ENCODE results near the gene PDE7B.

PDE7B gene

DNA sequence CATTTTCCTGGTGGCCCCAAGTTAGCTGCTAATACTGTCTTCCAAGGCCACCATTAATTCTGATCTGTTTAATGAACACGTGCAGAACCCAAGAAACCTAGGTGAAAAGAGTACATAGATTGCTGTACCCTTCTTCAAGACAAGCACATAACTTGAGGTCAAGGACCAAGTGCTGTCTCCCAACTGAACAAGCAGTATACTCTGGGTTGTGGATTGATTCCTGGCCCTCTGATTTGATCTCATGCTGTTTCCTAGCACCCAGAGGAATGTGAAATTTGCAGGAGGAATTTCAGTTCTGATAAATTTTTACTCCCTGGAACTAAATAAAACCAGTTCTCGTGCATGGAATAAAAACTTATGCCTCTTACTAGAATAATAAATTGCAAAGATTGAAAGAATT, 323.0 kb downstream of the PDE7B start:
- peaks cover 32% of the 10 kb centered on the region for H3K27me3 Mint-ChIP-seq
- H3K27ac Mint-ChIP-seq (ENCODE audit: low read depth): no peak overlapping the region
- ATAC-seq (replicated peaks; ENCODE audit: extremely low read depth, poor library complexity, severe bottlenecking): no peak
- H3K9me3 Mint-ChIP-seq: no peaks in the 10 kb centered on the region
- H3K36me3 Mint-ChIP-seq (ENCODE audit: insufficient read depth): no peaks in the 10 kb centered on the region
- no peak for DNase-seq (ENCODE audit: low spot score in 2 of 2)
- no peak overlapping the region for H3K4me3 Mint-ChIP-seq
- H3K4me1 Mint-ChIP-seq: no peaks in the 10 kb centered on the region

- H3K4me1 Mint-ChIP-seq: no peaks in the 10 kb centered on the region
- ATAC-seq (replicated peaks; ENCODE audit: extremely low read depth, poor library complexity, severe bottlenecking): no peak
- H3K27ac Mint-ChIP-seq (ENCODE audit: low read depth): no peak overlapping the region
- peaks cover 32% of the 10 kb centered on the region for H3K27me3 Mint-ChIP-seq
- H3K36me3 Mint-ChIP-seq (ENCODE audit: insufficient read depth): no peaks in the 10 kb centered on the region
- H3K9me3 Mint-ChIP-seq: no peaks in the 10 kb centered on the region
- H3K4me3 Mint-ChIP-seq: no peak overlapping the region
- no peak for DNase-seq (ENCODE audit: low spot score in 2 of 2)
These were observed 324.4 kb downstream of the PDE7B start for GRCh38 chr6:136175873-136176272.

GRCh38 chr6:136178749-136179148, 327.2 kb downstream of the PDE7B start:
- H3K4me1 Mint-ChIP-seq: no peaks in the 10 kb centered on the region
- no peak overlapping the region for H3K27ac Mint-ChIP-seq (ENCODE audit: low read depth)
- no peak overlapping the region for H3K4me3 Mint-ChIP-seq

DNA sequence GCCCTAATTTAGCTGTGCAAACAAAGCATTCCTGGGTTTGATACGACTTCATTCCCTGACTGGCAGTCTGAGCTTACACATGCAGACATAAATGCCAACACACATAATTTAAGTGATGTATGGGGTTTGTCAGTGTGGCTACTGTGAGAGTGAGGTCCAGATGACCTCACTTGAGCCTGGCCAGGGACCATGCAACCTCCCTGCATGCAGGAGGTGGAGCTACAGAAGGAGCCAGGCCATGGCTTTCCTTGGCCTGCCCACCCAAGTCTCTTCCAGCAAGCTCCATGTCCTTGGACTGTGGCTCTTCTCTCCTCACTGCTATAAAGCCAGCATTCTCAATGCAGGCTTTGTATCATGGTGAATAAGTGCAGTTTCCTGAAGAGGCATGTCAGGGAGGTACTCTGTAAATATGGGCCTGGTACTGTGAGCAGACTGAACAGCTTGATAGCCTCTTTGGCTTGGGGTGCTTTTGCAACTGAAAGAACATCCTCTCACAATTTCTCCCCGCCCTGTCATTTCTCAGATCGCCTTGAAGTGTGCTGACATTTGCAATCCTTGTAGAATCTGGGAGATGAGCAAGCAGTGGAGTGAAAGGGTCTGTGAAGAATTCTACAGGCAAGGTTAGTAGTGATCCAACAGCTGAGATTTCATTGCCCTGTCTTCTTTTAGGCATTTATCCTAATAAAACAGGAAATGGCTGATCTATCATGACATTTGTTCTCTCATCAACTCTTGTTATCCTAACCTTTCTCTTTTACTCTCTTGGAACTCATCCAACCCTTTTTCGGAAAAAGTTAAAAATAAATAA, 329.4 kb downstream of the PDE7B start:
- no peak overlapping the region for H3K27ac Mint-ChIP-seq (ENCODE audit: low read depth)
- H3K9me3 Mint-ChIP-seq: no peaks in the 10 kb centered on the region
- no peaks in the 10 kb centered on the region for H3K36me3 Mint-ChIP-seq (ENCODE audit: insufficient read depth)
- DNase-seq (ENCODE audit: low spot score in 2 of 2) (no peak), ATAC-seq (replicated peaks; ENCODE audit: extremely low read depth, poor library complexity, severe bottlenecking) (no peak)
- H3K4me1 Mint-ChIP-seq: no peaks in the 10 kb centered on the region
- H3K27me3 Mint-ChIP-seq: peaks cover 32% of the 10 kb centered on the region
- H3K4me3 Mint-ChIP-seq: no peak overlapping the region

More at GRCh38 chr6:136178749-136179148, 327.2 kb downstream of the PDE7B start:
- ATAC-seq (replicated peaks; ENCODE audit: extremely low read depth, poor library complexity, severe bottlenecking): no peak
- no peak for DNase-seq (ENCODE audit: low spot score in 2 of 2)
- Mint-ChIP-seq H3K9me3 (no peaks in the 10 kb centered on the region), H3K27me3 (peaks cover 26% of the 10 kb centered on the region), H3K36me3 (ENCODE audit: insufficient read depth) (no peaks in the 10 kb centered on the region)

- H3K27me3 Mint-ChIP-seq: peaks cover 32% of the 10 kb centered on the region
- ATAC-seq (replicated peaks; ENCODE audit: extremely low read depth, poor library complexity, severe bottlenecking) (no peak), DNase-seq (ENCODE audit: low spot score in 2 of 2) (no peak)
- no peak overlapping the region for H3K4me3 Mint-ChIP-seq
- no peak overlapping the region for H3K27ac Mint-ChIP-seq (ENCODE audit: low read depth)
- H3K36me3 Mint-ChIP-seq (ENCODE audit: insufficient read depth): no peaks in the 10 kb centered on the region
- H3K9me3 Mint-ChIP-seq: no peaks in the 10 kb centered on the region
- H3K4me1 Mint-ChIP-seq: no peaks in the 10 kb centered on the region
These were observed 330.0 kb downstream of the PDE7B start for GRCh38 chr6:136181512-136181833.

DNA sequence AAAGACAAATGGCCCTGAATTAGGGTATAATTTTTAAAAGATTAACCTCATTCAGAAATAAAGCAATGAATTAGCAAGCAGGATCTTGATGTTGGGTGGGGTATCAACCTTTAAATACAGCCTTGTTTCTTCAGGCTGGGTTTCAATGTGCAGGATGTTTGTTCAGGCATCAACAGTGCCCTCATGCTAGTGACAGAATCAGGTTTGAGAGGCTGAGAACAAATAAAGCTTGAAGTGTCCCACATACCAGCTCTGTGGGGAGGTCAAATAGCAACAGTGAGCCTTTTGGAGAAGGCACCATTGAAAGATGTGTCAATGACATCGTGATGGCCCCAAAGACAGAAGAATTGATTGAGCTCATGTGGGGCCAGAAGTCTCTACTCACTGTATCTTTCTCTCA, 330.4 kb downstream of the PDE7B start:
- Mint-ChIP-seq H3K27ac (ENCODE audit: low read depth) (no peak overlapping the region), H3K4me1 (no peaks in the 10 kb centered on the region), H3K36me3 (ENCODE audit: insufficient read depth) (no peaks in the 10 kb centered on the region), H3K4me3 (no peak overlapping the region), H3K27me3 (peaks cover 31% of the 10 kb centered on the region), H3K9me3 (no peaks in the 10 kb centered on the region)
- DNase-seq (ENCODE audit: low spot score in 2 of 2): no peak
- ATAC-seq (replicated peaks; ENCODE audit: extremely low read depth, poor library complexity, severe bottlenecking): no peak

- DNase-seq (ENCODE audit: low spot score in 2 of 2): no peak
- ATAC-seq (replicated peaks; ENCODE audit: extremely low read depth, poor library complexity, severe bottlenecking): no peak
- Mint-ChIP-seq H3K9me3 (no peaks in the 10 kb centered on the region), H3K27me3 (peaks cover 16% of the 10 kb centered on the region), H3K4me3 (no peak overlapping the region), H3K27ac (ENCODE audit: low read depth) (no peak overlapping the region), H3K36me3 (ENCODE audit: insufficient read depth) (no peaks in the 10 kb centered on the region), H3K4me1 (no peaks in the 10 kb centered on the region)
These were observed 333.2 kb downstream of the PDE7B start for GRCh38 chr6:136184738-136185137.

DNA sequence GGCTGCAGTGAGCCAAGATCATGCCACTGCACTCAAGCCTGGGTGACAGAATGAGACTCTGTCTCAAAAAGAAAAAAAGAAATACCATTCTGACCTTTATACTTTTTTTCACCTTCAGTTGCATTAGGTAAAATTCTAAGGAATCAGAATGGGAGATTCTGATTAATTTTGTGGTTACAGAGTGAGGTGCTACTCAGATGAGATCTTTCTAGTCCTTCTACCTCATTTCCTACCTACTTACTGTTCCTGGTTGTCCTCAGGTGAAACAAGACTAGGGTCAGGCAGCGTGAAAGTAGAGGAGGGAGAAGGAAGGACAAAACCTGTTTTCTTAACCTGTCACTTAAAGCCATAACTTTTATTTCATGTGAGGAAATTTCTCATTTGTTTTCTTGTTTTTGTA, 334.9 kb downstream of the PDE7B start:
- no peak for DNase-seq (ENCODE audit: low spot score in 2 of 2)
- no peaks in the 10 kb centered on the region for H3K9me3 Mint-ChIP-seq
- no peak overlapping the region for H3K27ac Mint-ChIP-seq (ENCODE audit: low read depth)
- no peaks in the 10 kb centered on the region for H3K36me3 Mint-ChIP-seq (ENCODE audit: insufficient read depth)
- H3K4me3 Mint-ChIP-seq: no peak overlapping the region
- peaks cover 30% of the 10 kb centered on the region for H3K27me3 Mint-ChIP-seq
- no peak for ATAC-seq (replicated peaks; ENCODE audit: extremely low read depth, poor library complexity, severe bottlenecking)
- no peaks in the 10 kb centered on the region for H3K4me1 Mint-ChIP-seq

DNA sequence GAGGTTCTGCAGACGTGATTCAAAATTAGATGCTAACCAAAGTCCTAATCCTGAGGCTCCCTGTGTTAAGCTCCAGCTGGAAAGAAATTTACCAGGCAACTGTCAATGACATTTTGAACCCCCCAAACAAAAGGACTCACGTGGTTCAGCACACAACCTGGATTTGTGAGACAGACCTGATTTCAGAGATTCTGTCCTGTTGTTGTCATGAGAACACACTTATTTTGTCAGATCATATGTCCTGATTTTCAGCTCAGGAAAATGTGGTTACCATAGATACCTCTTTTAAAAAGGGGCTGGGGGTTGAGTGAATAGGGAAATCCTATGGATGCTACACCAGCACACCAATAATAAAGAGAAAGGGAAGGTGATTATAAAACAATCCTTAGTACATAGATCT, 337.0 kb downstream of the PDE7B start:
- H3K4me3 Mint-ChIP-seq: no peak overlapping the region
- DNase-seq (ENCODE audit: low spot score in 2 of 2) (no peak), ATAC-seq (replicated peaks; ENCODE audit: extremely low read depth, poor library complexity, severe bottlenecking) (no peak)
- no peaks in the 10 kb centered on the region for H3K4me1 Mint-ChIP-seq
- no peaks in the 10 kb centered on the region for H3K36me3 Mint-ChIP-seq (ENCODE audit: insufficient read depth)
- H3K27ac Mint-ChIP-seq (ENCODE audit: low read depth): no peak overlapping the region
- H3K9me3 Mint-ChIP-seq: no peaks in the 10 kb centered on the region
- H3K27me3 Mint-ChIP-seq: peaks cover 33% of the 10 kb centered on the region

DNA sequence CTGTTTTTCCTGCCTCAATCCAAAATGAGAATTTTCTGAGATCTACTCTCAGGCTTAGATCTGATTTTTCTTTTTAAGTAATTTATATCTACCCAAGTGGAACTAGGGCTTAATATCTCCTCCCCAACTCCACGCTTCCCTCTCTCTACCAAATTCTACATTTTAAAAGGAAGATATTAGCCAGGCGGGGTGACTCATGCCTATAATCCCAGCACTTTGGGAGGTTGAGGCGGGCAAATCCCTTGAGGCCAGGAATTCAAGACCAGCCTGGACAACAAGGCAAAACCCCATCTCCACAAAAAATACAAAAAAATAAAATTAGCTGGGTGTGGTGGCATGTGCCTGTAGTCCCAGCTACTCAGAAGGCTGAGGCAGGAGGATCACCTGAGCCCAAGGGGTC, 337.6 kb downstream of the PDE7B start:
- H3K36me3 Mint-ChIP-seq (ENCODE audit: insufficient read depth): no peaks in the 10 kb centered on the region
- no peak overlapping the region for H3K27ac Mint-ChIP-seq (ENCODE audit: low read depth)
- H3K9me3 Mint-ChIP-seq: no peaks in the 10 kb centered on the region
- no peak for ATAC-seq (replicated peaks; ENCODE audit: extremely low read depth, poor library complexity, severe bottlenecking)
- DNase-seq (ENCODE audit: low spot score in 2 of 2): no peak
- H3K27me3 Mint-ChIP-seq: peaks cover 33% of the 10 kb centered on the region
- H3K4me3 Mint-ChIP-seq: no peak overlapping the region
- no peaks in the 10 kb centered on the region for H3K4me1 Mint-ChIP-seq

DNA sequence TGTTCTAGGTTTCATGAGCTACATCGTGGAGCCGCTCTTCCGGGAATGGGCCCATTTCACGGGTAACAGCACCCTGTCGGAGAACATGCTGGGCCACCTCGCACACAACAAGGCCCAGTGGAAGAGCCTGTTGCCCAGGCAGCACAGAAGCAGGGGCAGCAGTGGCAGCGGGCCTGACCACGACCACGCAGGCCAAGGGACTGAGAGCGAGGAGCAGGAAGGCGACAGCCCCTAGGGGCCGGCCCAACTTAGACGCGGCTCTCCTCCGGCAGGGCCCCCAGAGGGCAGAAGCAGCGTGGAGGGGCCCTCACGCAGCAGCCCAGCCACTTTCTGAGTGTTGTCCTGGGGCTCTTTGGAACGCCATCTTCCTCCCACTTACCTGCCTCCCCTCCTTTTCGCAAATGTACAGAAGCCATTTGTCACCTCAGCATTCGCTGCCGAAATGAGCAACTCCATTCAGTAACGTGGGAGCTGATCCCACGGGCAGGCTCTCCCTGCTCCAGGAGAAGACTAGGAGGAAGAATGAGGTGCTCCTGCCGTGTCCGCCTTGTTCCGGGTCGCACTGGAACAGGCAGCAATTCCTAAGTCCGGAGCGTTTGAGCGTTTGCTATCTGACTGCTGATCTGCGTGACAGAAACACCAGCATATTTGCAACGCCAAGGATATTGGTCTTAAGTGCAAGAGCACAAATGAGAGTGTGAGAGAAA, 340.3 kb downstream of the PDE7B start:
- ATAC-seq (replicated peaks; ENCODE audit: extremely low read depth, poor library complexity, severe bottlenecking) (no peak), DNase-seq (ENCODE audit: low spot score in 2 of 2) (no peak)
- Mint-ChIP-seq H3K4me1 (no peaks in the 10 kb centered on the region), H3K9me3 (no peaks in the 10 kb centered on the region), H3K27ac (ENCODE audit: low read depth) (no peak overlapping the region), H3K27me3 (peaks cover 34% of the 10 kb centered on the region), H3K36me3 (ENCODE audit: insufficient read depth) (no peaks in the 10 kb centered on the region), H3K4me3 (no peak overlapping the region)

- Mint-ChIP-seq H3K36me3 (ENCODE audit: insufficient read depth) (no peaks in the 10 kb centered on the region), H3K27ac (ENCODE audit: low read depth) (no peak overlapping the region), H3K4me1 (no peaks in the 10 kb centered on the region), H3K27me3 (peaks cover 34% of the 10 kb centered on the region), H3K4me3 (no peak overlapping the region), H3K9me3 (no peaks in the 10 kb centered on the region)
- DNase-seq (ENCODE audit: low spot score in 2 of 2) (no peak), ATAC-seq (replicated peaks; ENCODE audit: extremely low read depth, poor library complexity, severe bottlenecking) (no peak)
These were observed 341.4 kb downstream of the PDE7B start for GRCh38 chr6:136192902-136193301.

DNA sequence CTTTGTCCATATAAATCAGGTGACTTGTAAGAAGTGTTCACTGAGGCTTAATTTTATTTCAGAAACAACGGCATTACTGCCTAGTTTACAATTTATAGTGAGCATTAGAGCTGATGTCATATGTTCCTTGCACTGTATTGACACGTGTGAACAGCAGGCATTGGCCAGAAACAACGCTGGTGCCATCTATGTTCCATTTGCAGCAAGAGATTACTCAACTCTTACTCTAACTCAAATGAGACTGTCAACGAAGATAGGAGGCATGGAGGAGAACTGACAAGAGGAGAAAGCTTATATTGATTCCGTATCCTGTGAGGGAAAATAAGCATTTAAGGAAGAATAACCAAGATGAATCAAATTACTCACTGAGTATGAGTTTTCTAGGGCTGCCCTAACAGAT, 350.2 kb downstream of the PDE7B start:
- Mint-ChIP-seq H3K27me3 (no peaks in the 10 kb centered on the region), H3K27ac (ENCODE audit: low read depth) (no peak overlapping the region), H3K4me1 (no peaks in the 10 kb centered on the region), H3K36me3 (ENCODE audit: insufficient read depth) (no peaks in the 10 kb centered on the region), H3K9me3 (no peaks in the 10 kb centered on the region), H3K4me3 (no peak overlapping the region)
- ATAC-seq (replicated peaks; ENCODE audit: extremely low read depth, poor library complexity, severe bottlenecking): no peak
- no peak for DNase-seq (ENCODE audit: low spot score in 2 of 2)

Data from central memory CD8-positive, alpha-beta T cell (primary cell).